Body of pancreas (tissue), 4 donors: ENCODE results near the gene EPS15.

Experiments
- CTCF ChIP-seq, 7 experiments: fragments of 450-650 bp in 4 of 7; fragments of 200-600 bp in 3 of 7; sonication (generic) in 3 of 7; IDR thresholded peaks; one replicate each; pipeline ENCODE4 v1.5.1; 2016 to 2019; ENCODE audit warnings: antibody characterized with exemption in 7 of 7
- POLR2A ChIP-seq, 3 donors: fragments of 450-650 bp; IDR thresholded peaks; one replicate each; pipeline ENCODE4 v1.6.1; 2016; ENCODE audit warnings: antibody characterized with exemption in 3 of 3, mild to moderate bottlenecking in 2 of 3

- TF ChIP-seq CTCF (IDR thresholded peaks at IDR 0.05) (no peak), POLR2A (IDR thresholded peaks at IDR 0.05) (no peak)
Measured at GRCh38 chr1:51534447-51534846, 15.4 kb upstream of the EPS15 start.
